HG03045 (cell line): ENCODE data around the gene SRCIN1.

Source experiments
- ATAC-seq: cut with Tn5 transposase; IDR thresholded peaks from one replicate; pipeline ENCODE4 v1.9.1; 2021; ENCODE audit warnings: mild to moderate bottlenecking, moderate library complexity; ENCODE audit not compliant: unreplicated experiment

SRCIN1 gene

DNA sequence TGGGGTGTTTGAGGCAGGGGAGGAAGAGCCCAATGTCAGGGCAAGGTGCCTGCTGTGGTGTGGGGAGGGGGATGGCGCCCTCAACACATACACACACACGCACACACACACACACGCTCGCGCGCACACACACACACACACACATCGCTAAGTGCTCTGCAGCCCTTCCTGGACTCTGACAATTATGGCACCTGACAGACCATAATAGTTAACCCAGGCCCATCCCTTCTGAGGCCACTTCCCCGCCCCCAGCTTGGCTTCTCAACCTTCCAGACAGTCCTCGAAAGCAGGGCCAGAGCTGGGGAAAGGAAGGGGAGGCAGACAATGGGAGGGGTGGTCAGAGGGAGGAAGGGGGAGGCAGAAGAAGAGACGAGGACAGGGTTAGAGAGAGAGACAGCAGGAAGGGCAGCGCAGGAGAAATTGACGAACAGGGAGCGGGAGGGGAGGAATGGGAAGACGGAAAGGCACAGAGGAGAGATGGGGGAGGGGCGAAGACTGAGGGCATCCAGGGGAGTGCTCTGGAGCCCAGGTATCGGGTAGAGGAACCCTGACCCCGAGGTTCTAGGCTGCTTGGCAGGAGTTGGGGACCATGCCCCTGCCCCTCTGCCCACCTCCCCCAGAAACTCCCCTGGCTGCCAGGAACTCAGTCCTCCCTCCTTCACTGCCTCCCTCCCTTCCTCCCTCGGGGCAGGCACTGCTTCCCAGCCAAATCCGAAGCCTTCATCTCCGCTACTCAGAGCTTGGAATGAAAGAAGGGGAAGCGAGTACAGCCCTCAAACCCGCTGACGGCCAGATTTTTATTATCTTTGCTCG, 4.0 kb downstream of the SRCIN1 start:
- ATAC-seq, result no peak

DNA sequence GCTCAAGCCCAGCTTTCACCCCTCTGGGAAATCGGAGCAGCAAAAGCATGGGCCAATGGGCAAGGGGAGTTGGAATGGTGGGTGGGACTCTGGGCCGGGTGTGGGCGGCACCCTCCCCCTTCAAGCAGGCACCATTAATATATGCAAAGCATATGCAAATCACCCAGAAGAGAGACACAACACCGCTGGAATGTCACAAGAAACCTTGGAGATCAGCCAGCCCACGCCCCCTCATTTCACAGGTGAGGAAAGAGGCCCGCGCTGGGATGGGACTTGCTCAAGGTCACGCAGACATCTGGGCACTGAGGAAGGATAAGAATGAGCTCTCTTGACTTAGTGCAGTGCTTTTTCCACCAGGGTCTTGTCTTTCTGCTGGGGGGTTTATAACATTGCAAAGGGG, 4.8 kb downstream of the SRCIN1 start:
- no peak for ATAC-seq

DNA sequence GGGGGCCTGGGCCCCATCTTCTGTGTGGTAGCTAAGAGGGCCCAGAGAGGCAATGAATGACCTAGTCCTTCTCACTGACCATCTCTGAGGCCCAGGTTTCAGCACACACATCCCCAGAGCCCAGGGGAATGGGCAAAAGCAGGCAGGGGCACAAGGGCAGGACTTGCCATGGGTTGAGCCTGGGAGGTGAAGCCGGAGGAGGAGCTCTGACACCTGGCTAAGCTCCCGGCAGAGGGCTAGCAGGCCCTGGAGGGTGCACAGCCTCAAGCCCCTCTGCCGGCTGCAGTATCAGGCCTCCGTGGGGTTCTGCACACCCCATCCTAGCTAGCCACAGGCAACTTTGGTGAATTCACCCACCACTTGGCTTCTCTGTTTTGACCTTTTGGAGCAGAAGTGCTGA, 5.3 kb downstream of the SRCIN1 start:
- no peak for ATAC-seq

DNA sequence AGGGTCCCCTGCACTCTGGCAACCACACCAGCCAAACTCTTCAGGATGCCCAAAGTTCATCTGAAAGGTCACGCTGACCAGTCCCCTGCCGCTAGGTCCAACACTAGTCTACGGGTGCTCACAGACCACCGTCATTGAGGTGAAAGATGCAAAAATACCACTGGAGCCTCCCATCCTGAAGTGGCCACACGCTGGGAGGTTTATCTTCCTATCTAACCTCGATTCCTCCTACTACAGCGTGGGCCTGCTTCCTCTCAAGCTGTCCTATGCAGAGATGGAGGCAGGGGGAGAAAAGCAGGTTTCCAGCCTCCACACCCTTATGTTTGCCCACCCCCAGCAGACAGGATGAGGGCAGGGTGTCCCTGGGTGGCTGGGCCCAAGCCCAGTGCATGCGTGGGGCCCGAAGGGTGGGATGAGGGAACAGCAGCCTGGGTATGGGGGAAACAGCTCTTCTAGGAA, 6.3 kb downstream of the SRCIN1 start:
- no peak for ATAC-seq

DNA sequence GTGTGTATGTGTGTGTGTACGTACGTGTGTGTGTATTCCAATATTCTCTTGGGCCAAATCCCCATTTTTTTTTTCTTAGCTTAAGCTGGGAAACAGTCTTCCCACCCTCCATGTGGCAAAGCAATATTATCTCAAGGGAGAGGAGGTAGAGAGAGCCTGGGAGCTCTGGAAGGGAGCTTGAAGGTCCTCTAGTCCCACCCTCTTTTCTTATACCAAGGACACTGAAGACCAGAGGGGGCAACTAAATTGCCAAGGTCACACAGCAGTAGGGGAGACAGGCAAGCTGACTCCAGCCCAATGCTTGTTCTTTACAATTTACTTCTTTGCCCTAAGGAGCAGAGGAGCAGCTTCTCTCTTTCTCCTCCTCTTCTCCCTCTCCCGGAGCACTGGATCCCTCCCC, 6.8 kb downstream of the SRCIN1 start:
- ATAC-seq, result no peak

DNA sequence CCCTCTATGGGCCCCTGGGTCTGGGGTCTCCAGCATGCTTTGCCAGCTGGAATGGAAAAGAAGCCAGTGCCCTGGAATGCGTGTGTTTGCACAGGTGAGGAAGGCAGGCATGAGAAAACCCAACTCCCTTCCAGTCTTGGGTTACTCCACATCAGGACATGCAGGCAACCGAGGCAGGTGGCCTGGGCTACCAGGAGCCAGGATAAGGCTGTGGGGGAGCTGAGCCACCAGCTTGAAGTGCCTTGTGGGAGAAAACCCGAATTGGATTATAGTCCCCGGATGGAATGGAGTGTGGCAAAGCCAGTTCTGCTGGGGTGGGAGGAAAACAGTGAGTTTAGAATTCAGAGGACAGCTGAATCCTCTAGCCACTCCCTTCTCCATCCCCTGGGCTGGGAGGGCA, 7.2 kb downstream of the SRCIN1 start:
- ATAC-seq, result no peak

DNA sequence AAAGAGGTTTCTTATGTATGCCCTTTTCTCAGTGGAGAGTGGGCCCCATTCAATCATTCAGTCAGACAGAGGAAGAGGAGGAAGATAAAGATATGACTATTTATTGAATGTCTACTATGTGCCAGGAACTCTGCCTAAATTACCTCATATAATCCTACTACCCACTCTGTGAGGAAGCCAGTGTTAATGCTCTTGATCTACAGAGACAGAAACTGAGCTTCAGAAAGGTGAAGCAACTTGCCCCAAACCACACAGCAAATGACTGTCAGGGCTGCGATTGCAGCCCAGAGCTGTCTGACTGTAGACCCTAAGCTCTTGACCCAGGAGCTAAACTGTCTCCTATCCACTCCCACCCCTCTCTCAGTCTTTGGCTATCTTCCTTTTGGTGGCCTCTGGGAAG, 8.4 kb downstream of the SRCIN1 start:
- no peak for ATAC-seq

DNA sequence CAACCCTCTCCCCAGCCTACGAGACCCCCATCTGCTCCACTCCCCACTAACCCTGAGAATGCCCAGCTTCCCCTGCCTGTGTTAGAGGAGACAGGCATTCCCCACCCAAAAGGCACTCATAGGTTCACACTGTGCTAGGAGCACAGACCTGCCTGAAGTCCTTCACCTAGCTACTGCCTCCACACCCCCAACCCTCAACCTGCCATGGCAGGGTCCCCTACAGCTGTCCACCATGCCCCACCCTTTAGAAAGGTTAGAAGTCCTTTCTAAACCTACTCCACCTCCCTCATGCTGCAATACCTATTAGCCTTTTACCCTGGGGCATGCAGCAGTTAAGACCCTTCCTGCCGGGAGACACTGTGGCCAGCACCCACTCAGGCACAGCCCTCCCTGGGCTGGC, 9.1 kb downstream of the SRCIN1 start:
- no peak for ATAC-seq

DNA sequence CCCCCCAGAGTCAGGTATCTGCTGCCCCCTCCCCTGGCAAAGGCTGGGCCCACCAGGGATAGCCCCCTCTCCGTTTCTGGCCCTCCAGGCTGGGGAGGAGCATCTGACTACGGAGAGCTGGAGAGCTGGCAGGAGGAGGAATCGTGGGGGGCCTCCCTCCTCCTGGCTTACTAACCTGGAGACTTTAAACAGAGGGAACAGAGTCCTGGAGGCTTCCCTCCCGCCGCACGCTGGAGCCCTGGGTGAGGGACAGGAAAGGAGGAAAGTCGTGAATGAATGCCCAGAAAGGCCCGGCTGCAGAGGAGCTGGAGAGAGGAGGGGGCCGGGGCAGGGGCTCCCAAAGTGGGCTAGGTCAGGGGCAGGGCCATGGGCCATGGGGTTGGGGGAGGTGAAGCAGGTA, 9.9 kb downstream of the SRCIN1 start:
- no peak for ATAC-seq

DNA sequence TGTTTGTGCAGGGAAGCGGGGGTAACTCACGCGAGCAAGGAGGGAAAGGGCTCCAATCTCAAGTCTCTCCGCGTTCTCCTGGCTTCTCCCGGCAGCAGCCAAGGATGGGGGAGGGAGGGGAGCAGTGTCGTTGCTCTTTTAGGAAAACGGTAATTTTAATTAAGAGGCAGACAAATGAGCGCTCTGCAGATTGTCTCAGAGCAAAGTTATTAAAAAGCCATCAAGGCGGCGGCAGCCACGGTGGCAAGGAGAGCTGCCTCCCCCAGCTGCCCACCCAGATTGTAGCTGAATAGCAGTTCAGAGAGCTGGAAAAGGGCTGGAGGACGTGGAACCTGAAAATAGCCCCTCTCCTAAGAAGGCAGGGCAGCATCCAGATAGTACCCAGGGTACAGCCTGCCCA, 11.6 kb downstream of the SRCIN1 start:
- ATAC-seq, result no peak

DNA sequence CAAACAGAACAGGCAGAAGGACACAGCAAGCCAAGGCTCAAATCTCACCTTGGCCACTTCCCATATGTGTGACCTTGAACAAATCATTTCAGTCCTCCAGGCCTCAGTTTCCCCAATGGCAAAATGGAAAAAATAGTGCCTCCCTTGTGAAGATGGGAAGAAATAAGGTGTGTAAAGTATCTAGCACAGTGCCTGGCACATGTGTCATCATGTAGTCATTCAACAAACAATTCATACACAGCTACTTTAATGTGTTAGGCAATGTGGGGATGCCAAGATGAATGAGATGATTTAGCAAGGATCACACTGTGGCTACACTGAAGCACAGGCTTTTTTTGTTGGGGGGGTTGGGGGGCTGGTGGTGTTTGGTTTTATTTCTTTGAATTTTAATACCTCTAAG, 13.3 kb downstream of the SRCIN1 start:
- no peak for ATAC-seq

DNA sequence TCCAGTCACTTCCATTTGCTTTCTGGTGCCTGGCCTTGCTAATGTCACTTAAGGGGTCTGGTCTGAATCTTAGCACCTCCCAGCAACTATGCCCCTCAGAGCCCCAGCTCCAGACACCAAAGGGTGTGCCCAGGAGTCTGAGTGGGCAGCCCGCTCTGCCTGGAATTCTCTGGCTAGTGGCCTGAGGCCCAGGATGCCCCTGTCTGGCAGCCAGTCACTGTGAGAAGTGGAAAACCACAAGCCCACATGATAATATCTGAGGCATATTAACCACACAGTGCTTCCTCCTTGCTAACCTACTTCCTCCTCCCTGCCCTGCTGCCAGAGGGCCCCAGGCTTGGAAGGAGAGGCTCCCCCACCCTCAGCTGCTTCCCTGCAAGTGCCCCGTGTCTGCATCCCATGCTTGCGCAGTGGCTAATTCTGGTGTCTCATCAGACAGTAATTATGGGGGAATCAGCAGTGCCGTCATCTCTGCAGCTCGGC, 14.0 kb downstream of the SRCIN1 start:
- ATAC-seq, result no peak

DNA sequence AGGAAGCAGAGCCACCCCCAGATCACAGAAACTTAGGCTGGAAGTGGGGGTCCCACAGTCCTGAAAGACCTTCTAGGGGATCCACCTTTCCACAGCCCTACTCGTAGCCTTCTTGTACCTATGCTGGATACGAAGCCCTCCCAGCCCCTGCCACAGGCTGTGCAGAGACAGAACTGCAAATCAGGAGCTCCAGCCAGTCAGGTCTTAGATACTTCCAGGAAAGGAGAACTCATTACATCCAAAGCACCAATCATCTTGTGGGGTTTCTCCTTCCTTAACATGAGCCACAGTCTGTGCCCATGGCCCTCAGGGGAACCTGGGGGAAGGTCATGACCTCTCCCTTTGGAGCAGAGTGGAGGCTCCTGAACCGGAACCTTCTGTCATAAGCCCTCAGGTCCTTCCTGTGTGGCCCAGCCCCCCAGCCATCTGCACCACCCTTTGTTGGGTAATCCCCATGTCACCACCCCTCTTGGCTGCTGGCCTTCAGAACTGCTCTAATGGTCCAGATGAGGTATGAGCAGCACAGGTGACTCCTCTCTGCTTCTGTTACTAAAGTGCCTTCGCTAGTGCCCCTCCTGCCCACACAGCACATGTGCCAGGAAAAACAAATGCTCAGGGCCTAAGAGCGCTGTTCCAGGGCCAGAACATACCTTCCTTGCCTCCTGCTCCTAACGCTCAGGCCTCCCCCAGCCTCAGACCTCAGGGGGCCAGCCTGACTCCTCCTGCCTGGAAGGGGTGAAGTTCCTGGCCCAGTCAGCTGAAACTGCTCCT, 14.6 kb downstream of the SRCIN1 start:
- ATAC-seq, result no peak

DNA sequence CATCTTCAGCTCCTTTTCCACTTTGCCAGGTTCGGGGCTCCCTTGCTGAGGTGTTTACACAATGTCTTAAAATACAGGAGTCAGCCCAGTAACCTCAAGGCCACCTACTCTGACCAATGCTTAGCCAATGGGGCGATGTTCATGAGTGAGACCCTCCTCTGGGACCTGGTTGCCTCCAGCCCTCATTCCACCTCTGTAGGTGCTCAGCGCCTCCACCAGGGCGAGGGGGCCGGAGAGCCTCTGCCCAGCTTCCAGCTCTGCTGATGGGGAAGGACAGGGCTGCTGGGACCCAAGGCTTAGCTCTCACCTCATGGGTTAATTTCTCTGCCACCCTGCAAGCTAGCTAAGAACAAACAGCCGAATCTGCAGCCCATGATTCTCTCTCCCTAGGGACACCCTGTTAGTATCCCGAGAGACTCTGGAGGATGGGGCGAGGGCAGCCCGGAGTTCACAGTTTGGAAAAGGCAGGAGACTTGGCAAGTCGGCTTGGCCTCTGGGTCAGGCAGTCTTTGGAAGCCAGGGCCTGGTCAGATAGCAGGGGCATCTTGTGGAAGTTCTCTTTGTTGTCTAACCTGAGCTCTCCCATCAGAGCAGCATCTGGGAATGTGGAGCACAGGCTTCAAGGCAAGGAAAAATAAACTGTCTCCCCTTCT, 16.2 kb downstream of the SRCIN1 start:
- no peak for ATAC-seq

DNA sequence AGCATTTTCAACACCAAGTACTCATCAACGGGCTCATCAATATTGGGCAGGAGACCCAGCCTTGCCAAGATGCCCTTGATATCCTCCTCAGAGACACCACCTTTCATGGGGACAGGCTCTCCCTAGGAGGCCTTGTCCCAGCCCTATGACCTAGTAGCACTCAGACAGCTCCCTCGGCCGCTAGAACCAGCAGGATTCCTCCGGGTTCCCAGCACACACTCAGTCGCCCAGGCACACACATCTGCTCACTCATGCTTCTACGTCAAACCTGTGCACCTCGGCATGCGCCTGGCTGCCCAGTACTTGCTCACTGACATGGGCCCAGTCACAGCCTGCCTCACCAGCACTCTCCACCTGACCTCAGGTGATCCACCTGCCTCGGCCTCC, 17.0 kb downstream of the SRCIN1 start:
- ATAC-seq, result no peak

DNA sequence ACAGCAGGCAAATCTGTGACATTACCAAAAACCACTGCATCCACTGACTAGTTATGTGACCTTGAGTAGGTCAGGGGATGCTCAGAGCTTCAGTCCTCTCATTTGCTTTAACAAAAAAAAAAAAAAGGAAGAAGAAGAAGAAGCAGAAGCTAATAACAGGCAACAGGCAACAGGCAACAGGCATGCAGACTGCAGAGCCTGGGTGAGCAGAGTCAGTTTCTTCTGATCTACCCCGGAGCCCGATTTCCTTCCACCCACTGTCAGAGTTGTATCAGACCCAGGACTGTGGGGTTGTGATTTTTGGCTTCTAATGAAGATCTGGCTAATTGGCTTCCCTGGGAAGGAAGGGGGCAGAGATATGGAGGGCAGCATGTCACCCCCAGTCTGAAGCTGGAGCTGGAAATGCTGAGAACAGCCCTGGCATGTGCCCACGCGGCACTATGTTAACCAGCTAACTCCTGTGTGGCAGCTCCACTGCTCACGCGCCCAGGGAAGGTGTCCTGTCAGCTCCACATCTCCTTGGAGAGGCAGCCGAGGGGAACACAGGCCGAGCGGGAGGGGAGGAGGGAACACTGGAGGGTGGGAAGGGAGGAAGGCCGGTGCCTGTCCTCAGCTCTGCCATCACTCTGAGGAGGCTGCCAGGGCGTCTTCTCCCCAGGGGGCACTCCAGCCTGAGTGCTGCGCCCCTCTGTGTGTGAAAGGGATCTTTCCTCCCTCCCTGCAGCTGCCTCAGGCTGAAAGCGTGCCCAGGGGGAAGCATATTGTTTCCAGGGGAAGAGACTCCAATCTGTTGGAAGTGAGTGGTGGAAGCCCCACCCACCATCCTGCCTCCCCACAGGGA, 17.6 kb downstream of the SRCIN1 start:
- no peak for ATAC-seq

DNA sequence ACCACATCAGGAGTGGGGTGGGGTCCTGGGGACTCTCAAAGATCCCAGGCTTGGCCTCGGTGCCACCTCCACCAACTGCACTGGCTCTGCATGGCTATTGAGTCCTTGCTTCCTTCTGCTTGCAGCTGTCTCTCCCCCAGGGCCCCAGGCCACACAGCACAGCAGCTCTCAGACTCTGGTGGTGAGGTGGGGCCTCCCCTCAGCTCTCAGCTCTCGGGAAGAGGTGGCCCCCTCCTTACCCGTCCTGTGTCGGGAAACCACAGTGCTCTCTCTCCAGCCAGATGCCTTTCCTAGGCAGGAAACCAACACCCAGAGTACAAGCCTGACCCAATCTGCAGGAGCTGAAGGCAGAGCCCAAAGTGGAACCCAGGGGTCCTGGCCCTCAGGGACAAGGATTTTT, 18.5 kb downstream of the SRCIN1 start:
- ATAC-seq, result no peak

DNA sequence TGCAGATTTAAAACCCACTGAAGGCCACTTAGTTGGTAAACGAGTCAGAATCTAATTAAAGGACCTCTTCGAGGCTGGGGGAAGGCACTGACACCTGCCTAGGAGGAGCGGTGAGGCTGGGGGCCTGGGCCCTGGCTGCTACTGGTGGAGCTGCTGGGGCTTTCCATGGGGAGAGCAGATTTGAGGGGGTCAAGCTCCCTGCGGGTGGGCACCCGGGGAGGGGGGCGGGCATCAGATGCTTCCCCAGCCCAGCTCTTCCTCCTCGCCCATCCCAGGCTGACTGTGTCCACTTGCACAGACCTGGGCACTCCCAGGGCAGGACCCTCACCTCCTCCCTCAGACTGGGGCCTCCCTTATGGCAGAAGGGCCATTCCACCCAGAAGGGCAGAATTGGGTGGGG, 19.0 kb downstream of the SRCIN1 start:
- ATAC-seq, result no peak

DNA sequence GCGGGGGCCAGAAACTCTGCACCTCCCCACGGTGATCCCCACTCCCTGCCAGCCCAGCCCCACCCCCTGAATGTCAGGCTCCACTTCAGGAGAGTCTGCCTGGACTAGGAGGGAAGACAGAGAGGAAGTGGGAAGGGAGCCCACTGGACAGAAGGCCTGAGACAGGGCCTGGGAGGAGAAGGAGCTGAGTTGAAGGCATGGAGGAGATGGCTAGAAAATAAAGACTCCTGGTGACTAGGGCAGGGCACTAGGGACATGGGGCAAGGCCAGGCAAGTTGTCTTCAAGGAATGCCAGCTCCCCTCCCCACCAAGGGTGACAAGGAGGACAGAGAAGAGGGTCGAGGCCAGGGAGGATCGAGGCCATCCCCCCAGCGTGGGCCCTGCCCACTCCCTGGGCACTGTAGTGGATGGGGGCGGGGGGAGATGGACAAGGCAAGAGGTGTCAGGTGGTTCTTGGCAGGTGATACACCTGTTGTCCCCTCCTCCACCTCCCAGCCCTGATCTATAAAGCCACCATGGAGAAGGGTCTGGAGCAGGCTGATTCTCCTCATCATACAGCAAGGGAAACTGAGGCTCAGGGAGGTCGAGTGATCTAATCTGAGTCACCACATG, 19.7 kb downstream of the SRCIN1 start:
- ATAC-seq, result no peak
